HepG2 (cell line): ENCODE data around the gene SETD1B. TPM values are rescaled to one million over a fixed set of nuclear protein-coding genes. Genes with fewer than 3 reads are reported as not detected.
A peak's percentile ranks its signal among the peaks of the same experiment; 100 is the strongest.

Experiments
- DNMT1 ChIP-seq: sonication (generic); formaldehyde crosslinking; IDR thresholded peaks from 2 replicates; pipeline ENCODE4 v1.5.1; 2020; ENCODE audit warnings: mild to moderate bottlenecking, missing genetic modification reagents
- DPF2 ChIP-seq: sonication (generic); formaldehyde crosslinking; IDR thresholded peaks from 2 replicates; pipeline ENCODE4 v1.4.0; 2020; ENCODE audit warnings: mild to moderate bottlenecking, low read depth, missing genetic modification reagents, borderline replicate concordance
- ETV6 ChIP-seq: sonication (generic); formaldehyde crosslinking; conservative IDR thresholded peaks from 2 replicates; pipeline ENCODE4 v1.4.0; 2020; ENCODE audit warnings: missing genetic modification reagents
- HOXA5 ChIP-seq: sonication (generic); formaldehyde crosslinking; IDR thresholded peaks from 2 replicates; pipeline ENCODE4 v1.4.0; 2020; ENCODE audit warnings: missing genetic modification reagents
- KDM6A ChIP-seq: IDR thresholded peaks from 2 replicates; pipeline ENCODE4 v1.6.1; 2016; ENCODE audit warnings: low read depth
- KLF6 ChIP-seq: IDR thresholded peaks from 2 replicates; pipeline ENCODE4 v1.8.0; 2016; ENCODE audit warnings: missing biosample characterization, missing genetic modification reagents
- MYNN ChIP-seq: sonication (generic); formaldehyde crosslinking; IDR thresholded peaks from 2 replicates; pipeline ENCODE4 v1.4.0; 2020; ENCODE audit warnings: mild to moderate bottlenecking, low read depth, missing genetic modification reagents
- PHB2 ChIP-seq: fragments of 450-650 bp; IDR thresholded peaks from 2 replicates; pipeline ENCODE4 v1.6.1; 2018; ENCODE audit not compliant: partially characterized antibody
- PHF5A ChIP-seq: IDR thresholded peaks from one replicate; pipeline ENCODE4 v1.6.1; 2018; ENCODE audit warnings: low read depth, missing genetic modification reagents; ENCODE audit not compliant: unreplicated experiment
- PHF8 ChIP-seq: sonication (generic); formaldehyde crosslinking; IDR thresholded peaks from 2 replicates; pipeline ENCODE4 v1.5.0; 2020; ENCODE audit warnings: missing genetic modification reagents
- POGZ ChIP-seq: sonication (generic); formaldehyde crosslinking; IDR thresholded peaks from 2 replicates; pipeline ENCODE4 v1.4.0; 2020; ENCODE audit warnings: mild to moderate bottlenecking, missing genetic modification reagents
- TOPORS ChIP-seq: sonication (generic); formaldehyde crosslinking; IDR thresholded peaks from 2 replicates; pipeline ENCODE4 v1.8.0; 2023; ENCODE audit warnings: mild to moderate bottlenecking, missing genetic modification reagents
- ZFP37 ChIP-seq: sonication (generic); formaldehyde crosslinking; IDR thresholded peaks from 2 replicates; pipeline ENCODE4 v1.4.0; 2020; ENCODE audit warnings: missing genetic modification reagents, borderline replicate concordance
- ZNF205 ChIP-seq: IDR thresholded peaks from 2 replicates; pipeline ENCODE4 v1.6.1; 2018; ENCODE audit warnings: missing biosample characterization, missing genetic modification reagents
- ZNF337 ChIP-seq: sonication (generic); formaldehyde crosslinking; IDR thresholded peaks from 2 replicates; pipeline ENCODE4 v1.5.1; 2020; ENCODE audit warnings: missing genetic modification reagents, low read depth, mild to moderate bottlenecking, borderline replicate concordance
- ZNF446 ChIP-seq: sonication (generic); formaldehyde crosslinking; IDR thresholded peaks from 2 replicates; pipeline ENCODE4 v1.5.0; 2020; ENCODE audit warnings: mild to moderate bottlenecking, missing genetic modification reagents
- ZNF496 ChIP-seq: sonication (generic); formaldehyde crosslinking; IDR thresholded peaks from 2 replicates; pipeline ENCODE4 v1.8.1; 2023; ENCODE audit warnings: mild to moderate bottlenecking, moderate library complexity, missing genetic modification reagents; ENCODE audit not compliant: insufficient replicate concordance
- ZNF556 ChIP-seq: sonication (generic); formaldehyde crosslinking; IDR thresholded peaks from 2 replicates; pipeline ENCODE4 v1.4.0; 2020; ENCODE audit warnings: mild to moderate bottlenecking, missing genetic modification reagents, borderline replicate concordance
- ZNF792 ChIP-seq: IDR thresholded peaks from 2 replicates; pipeline ENCODE4 v1.6.1; 2016
- ZNF839 ChIP-seq: sonication (generic); formaldehyde crosslinking; IDR thresholded peaks from 2 replicates; pipeline ENCODE4 v1.4.0; 2020; ENCODE audit warnings: missing genetic modification reagents, mild to moderate bottlenecking, borderline replicate concordance
- ZZZ3 ChIP-seq: sonication (generic); formaldehyde crosslinking; IDR thresholded peaks from 2 replicates; pipeline ENCODE4 v1.4.0; 2020; ENCODE audit warnings: missing genetic modification reagents, mild to moderate bottlenecking, borderline replicate concordance
- polyA plus RNA-seq, 8 experiments: library from polyadenylated mRNA; depleted of rRNA in 3 of 8; stranded (reverse) in 7 of 8; unstranded in 1 of 8; fragments of >200 nt; fragmentation: Illumina TruSeq in 4 of 8; extraction: Trizol in 4 of 8; gene quantifications; 2 replicates each; pipeline versions ENCODE4 v1.2.1 to v1.2.3, GENCODE V29; 2011 to 2016; ENCODE audit warnings: low read depth in 4 of 8, missing spikeins in 1 of 8, mixed read lengths in 1 of 8; ENCODE audit not compliant: insufficient read depth in 1 of 8
- total RNA-seq, 5 experiments: library from RNA; depleted of rRNA; stranded (reverse); fragments of >200 nt; fragmentation: Illumina TruSeq; extraction: Trizol; gene quantifications; 2 replicates each; pipeline ENCODE4 v1.2.3, GENCODE V29; 2016; ENCODE audit warnings: low read depth in 1 of 5
- TF ChIP-seq, protein P1 (sequence below): sonication (generic); formaldehyde crosslinking; IDR thresholded peaks from 2 replicates; pipeline ENCODE4 v1.8.1; 2022; ENCODE audit warnings: low read depth, mild to moderate bottlenecking, missing genetic modification reagents
- TF ChIP-seq, protein P2 (sequence below): sonication (generic); formaldehyde crosslinking; IDR thresholded peaks from 2 replicates; pipeline ENCODE4 v1.8.1; 2023; ENCODE audit warnings: mild to moderate bottlenecking, moderate library complexity, missing genetic modification reagents
- TF ChIP-seq, protein P3 (sequence below): sonication (generic); formaldehyde crosslinking; IDR thresholded peaks from 2 replicates; pipeline ENCODE4 v1.4.0; 2020; ENCODE audit warnings: missing genetic modification reagents, mild to moderate bottlenecking, borderline replicate concordance
- TF ChIP-seq, protein P4 (sequence below): sonication (generic); formaldehyde crosslinking; IDR thresholded peaks from 2 replicates; pipeline ENCODE4 v1.4.0; 2020; ENCODE audit warnings: missing genetic modification reagents

The SETD1B gene
- total and polyA plus RNA-seq, 2 of the 13 experiments (the other 11 are each of a cell fraction or from before 2014, with no cell fraction given): 1.1 to 1.4 TPM

DNA sequence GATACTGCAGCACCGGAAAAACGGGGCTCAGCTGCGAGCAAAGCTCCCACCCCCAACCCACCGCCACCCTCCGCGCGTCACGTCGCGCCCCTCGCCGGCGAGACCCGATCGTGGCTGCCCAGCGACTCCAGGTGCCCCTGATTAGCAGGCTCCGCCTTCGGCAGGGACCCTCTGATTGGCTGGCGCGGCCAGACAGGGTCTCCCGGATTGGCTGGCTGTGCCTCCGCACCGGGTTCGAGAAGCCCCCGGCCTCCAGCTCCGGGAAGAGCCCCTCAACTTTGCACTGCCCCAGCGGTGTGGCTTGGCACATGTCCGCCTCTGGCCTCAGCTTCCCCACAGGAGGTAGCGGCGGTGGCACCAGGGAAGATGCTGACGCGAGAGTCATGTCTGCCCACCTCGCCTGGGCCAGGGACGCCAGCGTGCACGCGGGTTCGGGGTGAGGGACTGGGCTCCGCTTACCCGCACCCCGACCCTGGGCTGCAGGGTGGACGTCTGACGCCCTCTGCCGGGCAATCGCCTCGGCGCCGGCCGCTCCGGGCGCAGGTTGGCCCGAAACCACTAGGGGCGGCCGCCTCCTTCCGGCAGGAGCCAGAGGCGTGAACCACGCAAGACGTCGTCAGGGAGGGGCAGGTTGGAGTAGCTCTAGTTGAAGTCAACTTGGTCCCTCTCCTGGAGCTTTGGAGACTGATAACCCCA is 9.8 kb upstream of the SETD1B start (continued):
- TF ChIP-seq, protein P1, sequence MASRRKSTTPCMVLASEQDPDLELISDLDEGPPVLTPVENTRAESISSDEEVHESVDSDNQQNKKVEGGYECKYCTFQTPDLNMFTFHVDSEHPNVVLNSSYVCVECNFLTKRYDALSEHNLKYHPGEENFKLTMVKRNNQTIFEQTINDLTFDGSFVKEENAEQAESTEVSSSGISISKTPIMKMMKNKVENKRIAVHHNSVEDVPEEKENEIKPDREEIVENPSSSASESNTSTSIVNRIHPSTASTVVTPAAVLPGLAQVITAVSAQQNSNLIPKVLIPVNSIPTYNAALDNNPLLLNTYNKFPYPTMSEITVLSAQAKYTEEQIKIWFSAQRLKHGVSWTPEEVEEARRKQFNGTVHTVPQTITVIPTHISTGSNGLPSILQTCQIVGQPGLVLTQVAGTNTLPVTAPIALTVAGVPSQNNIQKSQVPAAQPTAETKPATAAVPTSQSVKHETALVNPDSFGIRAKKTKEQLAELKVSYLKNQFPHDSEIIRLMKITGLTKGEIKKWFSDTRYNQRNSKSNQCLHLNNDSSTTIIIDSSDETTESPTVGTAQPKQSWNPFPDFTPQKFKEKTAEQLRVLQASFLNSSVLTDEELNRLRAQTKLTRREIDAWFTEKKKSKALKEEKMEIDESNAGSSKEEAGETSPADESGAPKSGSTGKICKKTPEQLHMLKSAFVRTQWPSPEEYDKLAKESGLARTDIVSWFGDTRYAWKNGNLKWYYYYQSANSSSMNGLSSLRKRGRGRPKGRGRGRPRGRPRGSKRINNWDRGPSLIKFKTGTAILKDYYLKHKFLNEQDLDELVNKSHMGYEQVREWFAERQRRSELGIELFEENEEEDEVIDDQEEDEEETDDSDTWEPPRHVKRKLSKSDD (CRISPR knock-in tag): peak; percentile 56; the same call in 1 of the 2 replicates
- 0 out of 2 replicates have a peak, but pooled peaks have one; percentile 58 for TF ChIP-seq ZNF337 (CRISPR knock-in tag)
- TF ChIP-seq DNMT1: peak; percentile 56; the same call in 1 of the 2 replicates
- no peak for TF ChIP-seq PHB2
- no peak for TF ChIP-seq TOPORS
- no peak for TF ChIP-seq DPF2 (CRISPR knock-in tag)
- TF ChIP-seq ZFP37 (CRISPR knock-in tag): peak; percentile 69; the same call in 1 of the 2 replicates
- TF ChIP-seq, protein P2, sequence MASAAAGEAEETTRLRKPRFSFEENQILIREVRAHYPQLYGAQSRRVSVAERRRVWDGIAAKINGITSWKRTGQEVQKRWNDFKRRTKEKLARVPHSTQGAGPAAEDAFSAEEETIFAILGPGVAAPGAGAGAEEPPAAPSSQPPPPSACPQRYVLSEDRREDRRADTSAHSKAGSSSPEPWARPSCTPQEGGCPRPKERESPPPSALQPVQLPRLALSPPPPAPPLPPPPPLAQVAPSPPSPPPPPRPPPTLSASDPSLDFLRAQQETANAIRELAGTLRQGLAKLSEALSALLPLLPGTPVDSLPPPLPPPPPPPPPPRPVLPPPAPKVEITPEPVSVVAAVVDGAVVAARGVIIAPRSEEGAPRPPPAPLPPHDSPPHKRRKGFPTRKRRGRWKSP (CRISPR knock-in tag): no peak
- no peak; the same call in 1 of the 2 replicates for TF ChIP-seq KLF6
- no peak for TF ChIP-seq ZNF446 (CRISPR knock-in tag)
- no peak; the same call in 1 of the 2 replicates for TF ChIP-seq MYNN (CRISPR knock-in tag)
- TF ChIP-seq ZNF205 (CRISPR knock-in tag): peak; percentile 36; the same call in 1 of the 2 replicates
- TF ChIP-seq, protein P3, sequence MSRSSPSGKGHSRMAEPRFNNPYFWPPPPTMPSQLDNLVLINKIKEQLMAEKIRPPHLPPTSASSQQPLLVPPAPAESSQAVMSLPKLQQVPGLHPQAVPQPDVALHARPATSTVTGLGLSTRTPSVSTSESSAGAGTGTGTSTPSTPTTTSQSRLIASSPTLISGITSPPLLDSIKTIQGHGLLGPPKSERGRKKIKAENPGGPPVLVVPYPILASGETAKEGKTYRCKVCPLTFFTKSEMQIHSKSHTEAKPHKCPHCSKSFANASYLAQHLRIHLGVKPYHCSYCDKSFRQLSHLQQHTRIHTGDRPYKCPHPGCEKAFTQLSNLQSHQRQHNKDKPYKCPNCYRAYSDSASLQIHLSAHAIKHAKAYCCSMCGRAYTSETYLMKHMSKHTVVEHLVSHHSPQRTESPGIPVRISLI (CRISPR knock-in tag): peak; percentile 53
- TF ChIP-seq HOXA5 (CRISPR knock-in tag): peak; percentile 90
- TF ChIP-seq ZNF496 (CRISPR knock-in tag): no peak
- peak; percentile 56 for TF ChIP-seq PHF8
- no peak; the same call in 1 of the 2 replicates for TF ChIP-seq ETV6 (CRISPR knock-in tag)
- no peak for TF ChIP-seq PHF5A (CRISPR knock-in tag)
- TF ChIP-seq ZZZ3 (CRISPR knock-in tag): no peak
- TF ChIP-seq KDM6A (CRISPR knock-in tag): no peak
- TF ChIP-seq, protein P4, sequence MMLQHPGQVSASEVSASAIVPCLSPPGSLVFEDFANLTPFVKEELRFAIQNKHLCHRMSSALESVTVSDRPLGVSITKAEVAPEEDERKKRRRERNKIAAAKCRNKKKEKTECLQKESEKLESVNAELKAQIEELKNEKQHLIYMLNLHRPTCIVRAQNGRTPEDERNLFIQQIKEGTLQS (CRISPR knock-in tag): no peak
- no peak for TF ChIP-seq ZNF839 (CRISPR knock-in tag)
- peak; percentile 50 for TF ChIP-seq POGZ
- peak; percentile 89; the same call in 1 of the 2 replicates for TF ChIP-seq ZNF556
- peak; percentile 83 for TF ChIP-seq ZNF792 (CRISPR knock-in tag)
